Choroid plexus epithelial cell (primary cell): Measurements from ENCODE around the gene REN.

Source experiments
- DNase-seq: peaks from one replicate; pipeline ENCODE4 v3.0.0-alpha.2; 2010; ENCODE audit warnings: low read depth
- H3K4me3 ChIP-seq: 2 replicates; pipeline ENCODE4 v1.5.1; 2011; ENCODE audit warnings: low read depth, mild to moderate bottlenecking, control low read depth, low read length, moderate library complexity
- CTCF ChIP-seq: conservative IDR thresholded peaks from 2 replicates; pipeline ENCODE4 v1.5.1; 2011; ENCODE audit warnings: low read depth, mild to moderate bottlenecking, control low read depth, inconsistent platforms, low read length, moderate library complexity

REN gene

GRCh38 chr1:204126956-204127355, 39.2 kb downstream of the REN start:
- H3K4me3 ChIP-seq: no peak overlapping the region
- DNase-seq: no peak
- TF ChIP-seq CTCF: no peak

- no peak for TF ChIP-seq CTCF
- no peak overlapping the region for H3K4me3 ChIP-seq
- DNase-seq: no peak
These were observed 39.8 kb downstream of the REN start for GRCh38 chr1:204126386-204126785.

- no peak overlapping the region for H3K4me3 ChIP-seq
- no peak for TF ChIP-seq CTCF
- no peak for DNase-seq
These were observed 40.3 kb downstream of the REN start for GRCh38 chr1:204125759-204126351.

- no peak for TF ChIP-seq CTCF
- no peak overlapping the region for H3K4me3 ChIP-seq
- no peak for DNase-seq
These were observed 41.5 kb downstream of the REN start for GRCh38 chr1:204124639-204125038.

- peak; percentile 50 for DNase-seq
- no peak overlapping the region for H3K4me3 ChIP-seq
- peak; percentile 72 for TF ChIP-seq CTCF
These were observed 42.8 kb downstream of the REN start for GRCh38 chr1:204123376-204123775.

- DNase-seq: no peak
- no peak overlapping the region for H3K4me3 ChIP-seq
- TF ChIP-seq CTCF: no peak
These were observed 44.1 kb downstream of the REN start for GRCh38 chr1:204121840-204122555.

- H3K4me3 ChIP-seq: no peak overlapping the region
- no peak for DNase-seq
- no peak for TF ChIP-seq CTCF
These were observed 49.6 kb downstream of the REN start for GRCh38 chr1:204116539-204116938.
